ENCODE data around the gene CTNNA1. TPM values are rescaled to one million over a fixed set of nuclear protein-coding genes. Genes with fewer than 3 reads are reported as not detected.

The CTNNA1 gene
- total and polyA plus RNA-seq, 9 of the 15 experiments (the other 6 are each of a cell fraction or from before 2014, with no cell fraction given): 29.6 to 117 (median 89.1) TPM

- TF ChIP-seq KLF13 (tag; IDR thresholded peaks at IDR 0.05; ENCODE audit: borderline replicate concordance, low read depth) (no peak), CREB3L1 (IDR thresholded peaks at IDR 0.05; ENCODE audit: borderline replicate concordance, low read depth) (no peak), HCFC1 (IDR thresholded peaks at IDR 0.05; ENCODE audit: low read depth, low read length) (no peak), KDM4B (IDR thresholded peaks at IDR 0.05; ENCODE audit: borderline replicate concordance in 2 of 2, low read depth in 1 of 2) (peak in 1 of 2 experiments; percentile 88; a peak in 1 of 4 replicates), BDP1 (IDR thresholded peaks at IDR 0.05; ENCODE audit: insufficient read depth, insufficient read length) (no peak), RBM14 (IDR thresholded peaks at IDR 0.05; ENCODE audit: borderline replicate concordance, insufficient read depth, low read depth, low read length) (no peak), EWSR1 (IDR thresholded peaks at IDR 0.05; ENCODE audit: borderline replicate concordance, low read depth, partially characterized antibody) (no peak), HDAC1 (IDR thresholded peaks at IDR 0.05) (no peak), LEF1 (IDR thresholded peaks at IDR 0.05) (peak; percentile 84), TAF1 (IDR thresholded peaks at IDR 0.05; ENCODE audit: control insufficient read depth, extremely low read depth, insufficient read depth, low read length, severe bottlenecking) (no peak), GMEB1 (CRISPR knock-in tag; IDR thresholded peaks at IDR 0.05) (no peak), E2F3 (CRISPR knock-in tag; IDR thresholded peaks at IDR 0.05) (no peak), ZNF507 (tag; conservative IDR thresholded peaks at IDR 0.05) (no peak), ZNF764 (CRISPR knock-in tag; IDR thresholded peaks at IDR 0.05; ENCODE audit: low read depth) (no peak), HDAC3 (IDR thresholded peaks at IDR 0.05; ENCODE audit: borderline replicate concordance, partially characterized antibody) (no peak), PURB (CRISPR knock-in tag; IDR thresholded peaks at IDR 0.05; ENCODE audit: low read depth) (no peak), ZSCAN29 (IDR thresholded peaks at IDR 0.05) (no peak), PCBP1 (IDR thresholded peaks at IDR 0.05; ENCODE audit: low read depth, low read length, poor library complexity, severe bottlenecking) (no peak), ZNF695 (CRISPR knock-in tag; IDR thresholded peaks at IDR 0.05) (no peak), ZNF699 (CRISPR knock-in tag; IDR thresholded peaks at IDR 0.05; ENCODE audit: insufficient replicate concordance) (no peak), SMAD4 (CRISPR knock-in tag; conservative IDR thresholded peaks at IDR 0.05) (peak; percentile 59), GATA2 (CRISPR knock-in tag; IDR thresholded peaks at IDR 0.05) (no peak), ZNF77 (CRISPR knock-in tag; IDR thresholded peaks at IDR 0.05) (no peak), ZNF140 (CRISPR knock-in tag; IDR thresholded peaks at IDR 0.05) (no peak), POLR2B (IDR thresholded peaks at IDR 0.05; ENCODE audit: low read depth, partially characterized antibody) (no peak), DMBX1 (CRISPR knock-in tag; IDR thresholded peaks at IDR 0.05; ENCODE audit: borderline replicate concordance) (peak; percentile 52; the same call in 1 of the 2 replicates)
Measured at GRCh38 chr5:138974227-138975063, 221.2 kb downstream of the CTNNA1 start (continued).

All from K562 (cell line).